ENCODE results near the gene MAN2B2.

- TF ChIP-seq CTCF (conservative IDR thresholded peaks at IDR 0.05; ENCODE audit: low read depth, low read length) (no peak), EZH2 (IDR thresholded peaks at IDR 0.05; ENCODE audit: low read length, unreplicated experiment) (no peak)
Measured at GRCh38 chr4:6589444-6589843, 14.5 kb downstream of the MAN2B2 start.
